T-helper 17 cell (primary cell): ENCODE data around the gene SEC11C. TPM values are rescaled to one million over a fixed set of nuclear protein-coding genes. Genes with fewer than 3 reads are reported as not detected.

Source experiments
- ATAC-seq: fragments of 150-1000 bp; cut with Tn5 transposase; 2 replicates; pipeline ENCODE4 v1.10.0; 2021; ENCODE audit warnings: mild to moderate bottlenecking, moderate library complexity
- DNase-seq, 3 donors: peaks; one replicate each; pipeline versions ENCODE4 v3.0.0 to v3.0.0-alpha.2; 2020 to 2021
- H3K9me3 ChIP-seq: one replicate; pipeline ENCODE4 v1.7.0; 2013; ENCODE audit warnings: low read length, mild to moderate bottlenecking; ENCODE audit not compliant: control insufficient read depth, poor library complexity, severe bottlenecking
- H3K27ac Mint-ChIP-seq: one replicate; pipeline ENCODE4 v1.8.0; 2022; ENCODE audit warnings: mild to moderate bottlenecking, moderate library complexity, mixed read lengths
- H3K27me3 Mint-ChIP-seq: one replicate; pipeline ENCODE4 v1.8.0; 2022; ENCODE audit warnings: mixed read lengths
- H3K36me3 Mint-ChIP-seq: one replicate; pipeline ENCODE4 v1.8.0; 2022; ENCODE audit warnings: low read depth, mixed read lengths
- H3K4me1 Mint-ChIP-seq: one replicate; pipeline ENCODE4 v1.8.0; 2022; ENCODE audit warnings: mild to moderate bottlenecking, mixed read lengths
- H3K4me3 Mint-ChIP-seq: one replicate; pipeline ENCODE4 v1.8.0; 2022; ENCODE audit warnings: mild to moderate bottlenecking, moderate library complexity, mixed read lengths
- total RNA-seq, 4 donors: library from RNA in 2 of 4; stranded (reverse) in 2 of 4; gene quantifications; one replicate each; pipeline ENCODE4 v1.2.3 and lab custom pipeline; 2022 to 2026

The SEC11C gene
- total RNA-seq = 10 to 100 TPM; 77.7 to 78.9 TPM
- total RNA-seq (lab: John Stamatoyannopoulos, UW) = 40.0 to 66.4 reads per million in 2 donors

- DNase-seq = peak; percentile 90 to 94 (median 92)
These were observed at the start of gene SEC11C for GRCh38 chr18:59139615-59140301. TSS of gene SEC11C (plus strand) at chr18:59139884. CDS start at chr18:59139949, 65 bp downstream.

DNA sequence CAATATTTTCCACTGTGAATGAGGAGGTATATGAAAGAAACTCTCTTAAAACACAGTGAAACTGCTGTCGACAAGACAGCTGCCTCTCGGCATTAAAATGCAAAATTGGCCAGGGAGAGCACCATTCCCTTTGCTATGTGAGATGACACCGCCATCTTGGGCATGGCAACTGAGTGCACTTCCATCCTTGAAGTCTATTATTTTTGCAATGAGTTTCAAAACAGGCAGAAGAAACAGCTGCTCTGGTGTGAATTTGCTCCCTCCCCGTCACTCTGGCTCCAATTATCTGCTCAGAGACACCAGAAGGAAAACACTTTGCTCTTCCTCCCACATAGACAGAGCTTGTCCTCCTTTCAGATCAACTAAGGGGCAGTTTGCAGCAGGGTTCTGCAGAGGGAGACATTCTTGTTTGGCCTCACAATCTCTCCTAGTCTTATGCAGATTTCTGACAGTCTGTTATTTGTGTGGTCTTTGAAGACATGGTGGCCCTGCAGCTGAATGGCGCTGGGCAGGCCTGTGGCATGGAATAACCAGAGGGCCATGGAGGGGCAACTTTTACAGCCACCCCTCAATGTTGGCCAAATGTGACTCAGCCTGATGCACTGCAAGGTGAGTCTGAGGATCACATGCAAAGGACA is 48.6 kb upstream of the SEC11C start:
- H3K27ac Mint-ChIP-seq = no peak overlapping the region
- no peak overlapping the region for H3K4me3 Mint-ChIP-seq
- peaks cover 6% of the 10 kb centered on the region for H3K4me1 Mint-ChIP-seq
- peaks cover 2% of the 10 kb centered on the region for H3K36me3 Mint-ChIP-seq
- DNase-seq (no peak), ATAC-seq (no peak)
- H3K27me3 Mint-ChIP-seq = peaks cover 31% of the 10 kb centered on the region
- no peaks in the 10 kb centered on the region for H3K9me3 ChIP-seq

More at GRCh38 chr18:59139615-59140301, at the start of gene SEC11C:
- H3K4me1 Mint-ChIP-seq = peaks cover 34% of the 10 kb centered on the region
- peak within 1 kb of the TSS; percentile 94 for H3K4me3 Mint-ChIP-seq
- peak; percentile 91 for ATAC-seq
- peaks cover 21% of the 10 kb centered on the region for H3K27me3 Mint-ChIP-seq
- H3K9me3 ChIP-seq = no peaks in the 10 kb centered on the region
- H3K27ac Mint-ChIP-seq = peak within 1 kb of the TSS; percentile 92
- peaks cover 2% of the 10 kb centered on the region for H3K36me3 Mint-ChIP-seq

GRCh38 chr18:59093668-59094067 is 46.0 kb upstream of the SEC11C start:
- Mint-ChIP-seq H3K4me3 (no peak overlapping the region), H3K36me3 (peaks cover 2% of the 10 kb centered on the region), H3K27ac (no peak overlapping the region), H3K27me3 (peaks cover 30% of the 10 kb centered on the region), H3K4me1 (no peaks in the 10 kb centered on the region)
- peak; percentile 16 for ATAC-seq
- no peak for DNase-seq
- no peaks in the 10 kb centered on the region for H3K9me3 ChIP-seq

GRCh38 chr18:59094569-59094968 is 45.1 kb upstream of the SEC11C start:
- peaks cover 35% of the 10 kb centered on the region for H3K27me3 Mint-ChIP-seq
- H3K9me3 ChIP-seq = no peaks in the 10 kb centered on the region
- no peak for ATAC-seq
- no peak overlapping the region for H3K4me3 Mint-ChIP-seq
- peaks cover 2% of the 10 kb centered on the region for H3K36me3 Mint-ChIP-seq
- no peaks in the 10 kb centered on the region for H3K4me1 Mint-ChIP-seq
- no peak overlapping the region for H3K27ac Mint-ChIP-seq
- DNase-seq = no peak

- no peaks in the 10 kb centered on the region for H3K36me3 Mint-ChIP-seq
- H3K27me3 Mint-ChIP-seq = peaks cover 32% of the 10 kb centered on the region
- H3K9me3 ChIP-seq = no peaks in the 10 kb centered on the region
- DNase-seq = no peak
- no peak overlapping the region for H3K27ac Mint-ChIP-seq
- H3K4me3 Mint-ChIP-seq = no peak overlapping the region
- no peaks in the 10 kb centered on the region for H3K4me1 Mint-ChIP-seq
- no peak for ATAC-seq
These were observed 43.4 kb upstream of the SEC11C start for GRCh38 chr18:59096098-59096789.

GRCh38 chr18:59101830-59102414 is 37.8 kb upstream of the SEC11C start:
- DNase-seq (no peak), ATAC-seq (no peak)
- H3K4me1 Mint-ChIP-seq = no peaks in the 10 kb centered on the region
- H3K36me3 Mint-ChIP-seq = peaks cover 2% of the 10 kb centered on the region
- H3K9me3 ChIP-seq = no peaks in the 10 kb centered on the region
- H3K27ac Mint-ChIP-seq = no peak overlapping the region
- peaks cover 32% of the 10 kb centered on the region for H3K27me3 Mint-ChIP-seq
- H3K4me3 Mint-ChIP-seq = no peak overlapping the region

DNA sequence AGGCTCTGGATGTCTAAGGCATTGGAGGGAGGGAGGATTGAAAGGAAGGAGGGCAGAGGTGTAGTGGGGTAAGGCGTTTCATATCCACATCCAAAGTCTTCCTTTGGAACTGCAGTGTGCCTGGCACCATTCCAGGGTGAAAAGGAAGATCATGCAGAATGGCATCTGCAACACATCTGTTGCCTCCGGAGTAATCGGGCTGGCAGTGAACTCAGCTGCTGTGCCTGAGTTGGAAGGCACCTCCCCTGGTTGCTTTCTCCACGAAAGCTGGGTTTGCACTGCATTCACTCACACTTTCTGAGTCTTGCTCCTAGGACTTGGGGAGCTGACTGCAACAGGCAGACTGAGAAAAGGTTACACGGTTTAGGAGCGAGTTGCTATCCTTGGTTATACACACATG is 30.3 kb upstream of the SEC11C start:
- DNase-seq = no peak
- no peaks in the 10 kb centered on the region for H3K4me1 Mint-ChIP-seq
- H3K27ac Mint-ChIP-seq = no peak overlapping the region
- peaks cover 3% of the 10 kb centered on the region for H3K36me3 Mint-ChIP-seq
- H3K4me3 Mint-ChIP-seq = no peak overlapping the region
- peaks cover 82% of the 10 kb centered on the region for H3K27me3 Mint-ChIP-seq
- H3K9me3 ChIP-seq = no peaks in the 10 kb centered on the region
- no peak for ATAC-seq

DNA sequence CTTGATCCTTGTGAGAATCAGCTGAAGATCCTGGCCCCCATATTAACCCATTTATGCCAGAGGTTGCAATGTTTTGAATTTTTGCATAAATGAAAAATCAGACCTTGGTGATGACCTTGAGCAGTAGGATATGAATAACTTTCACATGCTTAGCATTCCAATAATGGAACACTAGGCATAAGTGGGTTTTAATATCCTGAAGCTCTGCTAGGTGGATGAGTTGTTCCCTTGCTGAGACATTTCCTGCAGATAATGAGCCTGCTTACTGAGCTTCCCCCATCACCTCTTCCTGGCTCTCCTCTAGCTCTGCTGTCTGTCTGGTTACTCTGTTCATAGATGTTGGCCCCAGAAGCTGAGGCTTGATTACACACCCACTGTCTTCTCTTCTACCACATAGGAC is 25.5 kb upstream of the SEC11C start:
- Mint-ChIP-seq H3K27ac (no peak overlapping the region), H3K36me3 (peaks cover 3% of the 10 kb centered on the region), H3K27me3 (peaks cover 65% of the 10 kb centered on the region), H3K4me3 (no peak overlapping the region), H3K4me1 (no peaks in the 10 kb centered on the region)
- ATAC-seq (no peak), DNase-seq (no peak)
- no peaks in the 10 kb centered on the region for H3K9me3 ChIP-seq

GRCh38 chr18:59123588-59124369 is 15.9 kb upstream of the SEC11C start:
- Mint-ChIP-seq H3K27me3 (peaks cover 55% of the 10 kb centered on the region), H3K27ac (no peak overlapping the region), H3K4me1 (peaks cover 2% of the 10 kb centered on the region), H3K4me3 (no peak overlapping the region), H3K36me3 (no peaks in the 10 kb centered on the region)
- DNase-seq = no peak
- ATAC-seq = no peak
- no peaks in the 10 kb centered on the region for H3K9me3 ChIP-seq

GRCh38 chr18:59124370-59124704 is 15.3 kb upstream of the SEC11C start:
- DNase-seq = no peak
- no peaks in the 10 kb centered on the region for H3K9me3 ChIP-seq
- peaks cover 2% of the 10 kb centered on the region for H3K4me1 Mint-ChIP-seq
- no peaks in the 10 kb centered on the region for H3K36me3 Mint-ChIP-seq
- ATAC-seq = no peak
- peaks cover 60% of the 10 kb centered on the region for H3K27me3 Mint-ChIP-seq
- H3K27ac Mint-ChIP-seq = no peak overlapping the region
- no peak overlapping the region for H3K4me3 Mint-ChIP-seq

DNA sequence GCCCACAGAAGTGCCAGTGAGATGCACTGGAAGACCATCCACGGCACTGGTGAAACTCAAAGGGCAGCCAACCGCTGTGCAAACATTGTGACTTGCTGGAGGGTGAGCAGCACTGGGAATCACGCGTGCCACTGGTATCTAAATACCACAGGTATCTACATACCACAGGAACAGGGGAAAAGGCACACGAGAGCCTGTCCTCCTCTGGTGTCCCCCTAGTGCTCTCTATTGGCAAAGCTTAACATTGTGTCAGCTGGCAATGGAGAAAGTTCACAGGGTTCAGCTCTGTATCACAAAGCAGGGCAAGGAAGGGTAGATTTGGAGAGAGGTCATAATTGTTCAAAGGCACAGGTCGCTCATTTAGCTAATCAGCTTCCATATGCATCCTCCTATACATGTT is 12.6 kb upstream of the SEC11C start:
- Mint-ChIP-seq H3K36me3 (no peaks in the 10 kb centered on the region), H3K4me3 (no peak overlapping the region), H3K27me3 (peaks cover 79% of the 10 kb centered on the region), H3K4me1 (peaks cover 2% of the 10 kb centered on the region), H3K27ac (no peak overlapping the region)
- DNase-seq = no peak
- no peak for ATAC-seq
- no peaks in the 10 kb centered on the region for H3K9me3 ChIP-seq

DNA sequence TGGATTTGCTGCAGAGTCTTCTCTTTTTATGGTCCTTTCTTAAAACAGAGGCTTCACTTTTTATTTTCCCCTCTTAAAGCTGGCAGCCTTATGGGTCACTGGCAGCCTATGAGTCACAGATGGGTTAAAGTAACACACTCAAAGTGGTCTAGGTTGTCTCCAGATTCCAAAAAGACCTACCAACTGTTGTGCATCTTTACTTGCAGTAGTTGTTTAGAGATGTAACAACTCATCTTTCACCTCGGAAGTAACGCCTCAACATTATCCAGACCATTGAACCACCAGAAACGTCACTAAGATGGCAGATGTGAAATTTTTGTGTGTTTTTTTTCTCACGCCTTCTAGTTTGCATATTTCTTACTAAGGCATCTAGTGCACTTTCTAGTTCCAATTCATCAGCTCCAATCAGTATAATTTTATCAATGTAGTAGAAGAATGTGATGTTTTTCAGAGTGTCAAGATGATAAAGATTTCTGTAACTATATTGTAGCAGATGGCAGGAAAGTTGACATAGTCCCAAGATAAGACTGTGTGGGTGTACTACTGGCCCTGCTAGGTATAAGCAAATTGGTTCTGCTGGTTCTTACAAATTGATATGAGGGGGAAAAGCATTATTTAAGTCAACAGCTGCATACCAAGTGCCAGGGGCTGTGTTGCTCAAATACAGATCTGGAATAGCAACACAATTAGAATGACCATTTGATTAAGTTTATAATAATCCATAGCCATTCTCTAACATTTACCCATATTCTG is 9.6 kb upstream of the SEC11C start:
- no peaks in the 10 kb centered on the region for H3K9me3 ChIP-seq
- Mint-ChIP-seq H3K4me3 (no peak overlapping the region), H3K27me3 (peaks cover 88% of the 10 kb centered on the region), H3K27ac (no peak overlapping the region), H3K4me1 (no peaks in the 10 kb centered on the region), H3K36me3 (peaks cover 3% of the 10 kb centered on the region)
- no peak for ATAC-seq
- no peak for DNase-seq
